Measurements from ENCODE around the gene PRAC1. TPM values are rescaled to one million over a fixed set of nuclear protein-coding genes. Genes with fewer than 3 reads are reported as not detected.

The PRAC1 gene
- total and polyA plus RNA-seq, 2 donors (not counting 1 experiment from before 2014, with no cell fraction given), result not detected

DNA sequence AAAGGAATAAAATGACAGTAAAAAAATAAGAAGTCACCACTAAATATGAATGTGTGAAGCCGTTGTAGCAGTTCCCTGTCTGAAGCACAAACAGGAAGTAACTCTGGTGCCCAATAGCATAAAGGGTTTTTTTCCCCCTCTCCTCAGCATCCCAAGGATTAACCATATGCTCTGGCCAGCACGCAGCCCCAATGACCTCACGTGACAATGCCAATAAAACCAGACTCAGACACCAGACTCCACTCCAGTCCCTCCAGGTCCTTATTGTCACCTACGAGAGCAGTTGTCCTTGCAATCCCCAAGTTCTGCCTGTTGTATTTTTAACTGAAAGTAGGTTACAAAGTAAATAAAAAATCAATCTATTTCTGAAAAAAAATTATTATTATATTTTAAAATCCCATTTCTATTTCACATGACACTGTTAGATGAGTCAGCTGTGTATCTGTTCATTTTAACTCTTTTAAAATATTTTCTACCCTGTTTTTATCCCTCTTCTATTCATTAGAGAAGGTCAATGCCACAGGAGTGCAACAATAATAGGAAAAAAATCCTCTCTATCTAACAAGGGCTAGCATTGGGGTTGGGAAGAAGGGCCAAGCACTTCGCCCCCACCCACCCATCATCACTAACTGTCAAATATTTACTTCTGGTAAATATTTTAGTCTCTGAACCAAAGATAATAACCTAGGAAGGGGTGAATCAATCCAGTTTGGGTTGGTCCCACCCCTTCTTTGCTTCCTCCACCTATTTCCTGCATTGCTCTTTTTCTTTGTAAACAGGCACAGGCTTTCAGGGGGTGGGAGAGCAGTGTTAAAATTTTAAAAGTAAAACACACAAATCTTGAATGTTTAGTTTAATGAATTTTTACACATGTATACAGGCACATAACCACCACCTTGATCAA, 6.6 kb downstream of the PRAC1 start:
- Histone ChIP-seq H3K4me3 (ENCODE audit: control extremely low read depth in 1 of 5, extremely low read depth in 1 of 5, insufficient read depth in 1 of 5, low read depth in 2 of 5, low read length in 4 of 5) (no peak overlapping the region), H3K27ac (ENCODE audit: low read length in 2 of 2) (no peak overlapping the region), H3K9ac (ENCODE audit: low read length) (no peak overlapping the region), H3K79me2 (ENCODE audit: control insufficient read depth, insufficient read depth, low read length) (no peaks in the 10 kb centered on the region), H3K4me2 (replicated peaks; ENCODE audit: low read depth, low read length, poor library complexity, severe bottlenecking) (no peak overlapping the region), H3K36me3 (replicated peaks in 1 of 2; ENCODE audit: control extremely low read depth in 1 of 2, control insufficient read depth in 1 of 2, extremely low read depth in 1 of 2, insufficient read depth in 2 of 2, low read length in 1 of 2) (no peaks in the 10 kb centered on the region), H4K20me1 (ENCODE audit: control insufficient read depth, insufficient read depth, low read length, poor library complexity, severe bottlenecking) (no peaks in the 10 kb centered on the region), H3K27me3 (replicated peaks in 1 of 4; ENCODE audit: control extremely low read depth in 1 of 4, control insufficient read depth in 3 of 4, insufficient read depth in 4 of 4, low read length in 3 of 4) (peaks cover 0 to 73% (median 55%) of the 10 kb centered on the region in 4 experiments), H2AFZ (ENCODE audit: insufficient read depth, low read depth, low read length, poor library complexity, severe bottlenecking) (no peak overlapping the region), H3K4me1 (ENCODE audit: control insufficient read depth in 2 of 2, insufficient read depth in 2 of 2, low read length in 2 of 2) (peaks cover 17 to 19% of the 10 kb centered on the region in 2 donors), H3K9me3 (ENCODE audit: control extremely low read depth in 1 of 3, control insufficient read depth in 2 of 3, insufficient read depth in 1 of 3, low read length in 2 of 3) (peaks cover 0 to 33% (median 9%) of the 10 kb centered on the region in 3 donors)
- DNase-seq (no peak), ATAC-seq (ENCODE audit: low read depth) (no peak)
- POLR2A ChIA-PET, result no interaction called here
- TF ChIP-seq EZH2 (IDR thresholded peaks at IDR 0.05; ENCODE audit: borderline replicate concordance, insufficient read depth, low read depth, low read length, poor library complexity, severe bottlenecking) (no peak), CTCF (IDR thresholded peaks at IDR 0.05) (no peak)
- Mint-ChIP-seq H3K4me3 (no peak overlapping the region), H3K9me3 (ENCODE audit: insufficient read depth) (no peaks in the 10 kb centered on the region), H3K27me3 (peaks cover 59% of the 10 kb centered on the region), H3K27ac (no peak overlapping the region), H3K4me1 (peaks cover 14% of the 10 kb centered on the region)
- CTCF ChIA-PET, result interaction anchor here (0.9 kb wide), 1 partner anchor 8 kb away, joined by 3 read pairs; no protein-coding TSS in a partner anchor
- whole genome bisulfite sequencing (ENCODE audit: insufficient coverage), result 34% methylated on average over 2 of the region's 5 CpGs
- intact Hi-C loops (cut with micrococcal nuclease), result no loop called here

DNA sequence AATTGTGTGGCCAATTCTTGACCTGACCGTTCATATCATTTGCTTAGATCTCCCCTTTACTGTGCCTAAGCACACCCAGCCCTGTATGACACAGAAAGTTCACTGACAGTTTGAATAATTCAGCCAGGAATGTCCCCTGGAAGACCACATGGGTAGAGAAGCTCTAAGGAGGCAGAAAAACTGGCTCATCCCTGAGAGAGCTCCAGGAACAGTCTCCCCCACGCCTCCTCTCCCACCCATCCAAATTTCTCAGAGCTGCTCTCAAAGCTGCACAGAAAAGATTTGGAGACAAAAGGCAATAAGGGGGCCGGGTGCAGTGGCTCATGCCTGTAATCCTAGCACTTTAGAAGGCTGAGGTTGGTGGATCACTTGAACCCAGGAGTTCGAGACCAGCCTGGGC, 11.2 kb downstream of the PRAC1 start:
- Histone ChIP-seq H3K9ac (ENCODE audit: low read length) (no peak overlapping the region), H3K27ac (ENCODE audit: low read length in 2 of 2) (no peak overlapping the region), H3K4me1 (ENCODE audit: control insufficient read depth in 2 of 2, insufficient read depth in 2 of 2, low read length in 2 of 2) (no peaks in the 10 kb centered on the region), H3K79me2 (ENCODE audit: control insufficient read depth, insufficient read depth, low read length) (no peaks in the 10 kb centered on the region), H3K9me3 (ENCODE audit: control extremely low read depth in 1 of 3, control insufficient read depth in 2 of 3, insufficient read depth in 1 of 3, low read length in 2 of 3) (no peaks in the 10 kb centered on the region), H3K27me3 (replicated peaks in 1 of 4; ENCODE audit: control extremely low read depth in 1 of 4, control insufficient read depth in 3 of 4, insufficient read depth in 4 of 4, low read length in 3 of 4) (peaks cover 0 to 55% (median 24%) of the 10 kb centered on the region in 4 experiments), H3K4me3 (ENCODE audit: control extremely low read depth in 1 of 5, extremely low read depth in 1 of 5, insufficient read depth in 1 of 5, low read depth in 2 of 5, low read length in 4 of 5) (no peak overlapping the region), H4K20me1 (ENCODE audit: control insufficient read depth, insufficient read depth, low read length, poor library complexity, severe bottlenecking) (no peaks in the 10 kb centered on the region), H2AFZ (ENCODE audit: insufficient read depth, low read depth, low read length, poor library complexity, severe bottlenecking) (no peak overlapping the region), H3K36me3 (replicated peaks in 1 of 2; ENCODE audit: control extremely low read depth in 1 of 2, control insufficient read depth in 1 of 2, extremely low read depth in 1 of 2, insufficient read depth in 2 of 2, low read length in 1 of 2) (no peaks in the 10 kb centered on the region), H3K4me2 (replicated peaks; ENCODE audit: low read depth, low read length, poor library complexity, severe bottlenecking) (no peak overlapping the region)
- no peaks in the 10 kb centered on the region for H3K9me3 Mint-ChIP-seq (ENCODE audit: insufficient read depth)
- WGBS (ENCODE audit: insufficient coverage), result 88% methylated on average over 3 of the region's 4 CpGs
- no peak for TF ChIP-seq CTCF (IDR thresholded peaks at IDR 0.05)
- TF ChIP-seq EZH2 (IDR thresholded peaks at IDR 0.05; ENCODE audit: borderline replicate concordance, insufficient read depth, low read depth, low read length, poor library complexity, severe bottlenecking), result no peak
- POLR2A ChIA-PET, result no interaction called here
- H3K4me3 Mint-ChIP-seq, result no peak overlapping the region
- H3K4me1 Mint-ChIP-seq, result no peaks in the 10 kb centered on the region
- intact Hi-C loops (cut with micrococcal nuclease), result no loop called here
- H3K27me3 Mint-ChIP-seq, result peaks cover 57% of the 10 kb centered on the region
- H3K27ac Mint-ChIP-seq, result no peak overlapping the region
- CTCF ChIA-PET, result interaction anchor here (0.6 kb wide), 1 partner anchor 40 kb away, joined by 3 read pairs; no protein-coding TSS in a partner anchor
- ATAC-seq (ENCODE audit: low read depth) (no peak), DNase-seq (no peak)
